Testis (tissue), 2 donors: ENCODE results near the gene CTAGE8.
"Not testable (repeated sequence)": the region's sequence is repeated elsewhere in the genome, so short reads cannot be mapped to it uniquely, and the experiment has no call there.

Experiments used
- POLR2A ChIP-seq: fragments of 450-650 bp; IDR thresholded peaks from one replicate; pipeline ENCODE4 v1.6.1; 2017; ENCODE audit warnings: antibody characterized with exemption, mild to moderate bottlenecking, moderate library complexity
- TF ChIP-seq, protein P1 (sequence below), 3 experiments: fragments of 450-650 bp in 2 of 3; fragments of 200-600 bp in 1 of 3; sonication (generic) in 1 of 3; IDR thresholded peaks; one replicate each; pipeline ENCODE4 v1.5.1; 2016 to 2019; ENCODE audit warnings: antibody characterized with exemption in 3 of 3, mild to moderate bottlenecking in 2 of 3, moderate library complexity in 1 of 3

DNA sequence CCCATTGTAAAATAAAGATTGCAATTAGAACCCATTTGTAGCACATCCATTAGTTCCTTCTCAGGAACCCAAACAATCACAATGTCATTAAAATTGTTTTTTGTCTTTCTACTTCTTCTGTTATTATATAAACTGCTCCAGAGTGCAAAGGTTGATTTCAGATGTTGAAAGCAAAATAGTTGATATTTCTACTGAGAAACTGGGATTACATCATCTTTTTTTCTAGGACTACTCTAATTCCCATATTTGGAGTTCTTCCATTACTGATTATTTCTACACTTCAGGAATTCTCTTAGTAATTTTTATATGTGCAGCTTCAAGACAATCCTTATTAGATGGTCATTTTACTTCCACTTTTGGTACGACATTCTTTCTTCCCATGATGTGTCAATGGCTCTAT lies 48.4 kb upstream of the CTAGE8 start:
- TF ChIP-seq, protein P1, sequence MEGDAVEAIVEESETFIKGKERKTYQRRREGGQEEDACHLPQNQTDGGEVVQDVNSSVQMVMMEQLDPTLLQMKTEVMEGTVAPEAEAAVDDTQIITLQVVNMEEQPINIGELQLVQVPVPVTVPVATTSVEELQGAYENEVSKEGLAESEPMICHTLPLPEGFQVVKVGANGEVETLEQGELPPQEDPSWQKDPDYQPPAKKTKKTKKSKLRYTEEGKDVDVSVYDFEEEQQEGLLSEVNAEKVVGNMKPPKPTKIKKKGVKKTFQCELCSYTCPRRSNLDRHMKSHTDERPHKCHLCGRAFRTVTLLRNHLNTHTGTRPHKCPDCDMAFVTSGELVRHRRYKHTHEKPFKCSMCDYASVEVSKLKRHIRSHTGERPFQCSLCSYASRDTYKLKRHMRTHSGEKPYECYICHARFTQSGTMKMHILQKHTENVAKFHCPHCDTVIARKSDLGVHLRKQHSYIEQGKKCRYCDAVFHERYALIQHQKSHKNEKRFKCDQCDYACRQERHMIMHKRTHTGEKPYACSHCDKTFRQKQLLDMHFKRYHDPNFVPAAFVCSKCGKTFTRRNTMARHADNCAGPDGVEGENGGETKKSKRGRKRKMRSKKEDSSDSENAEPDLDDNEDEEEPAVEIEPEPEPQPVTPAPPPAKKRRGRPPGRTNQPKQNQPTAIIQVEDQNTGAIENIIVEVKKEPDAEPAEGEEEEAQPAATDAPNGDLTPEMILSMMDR (IDR thresholded peaks at IDR 0.05), result not testable (repeated sequence)
- not testable (repeated sequence) for TF ChIP-seq POLR2A
